ENCODE measurements around the gene MAGI2. TPM values are rescaled to one million over a fixed set of nuclear protein-coding genes. Genes with fewer than 3 reads are reported as not detected.

MAGI2 gene
- total RNA-seq, 1 donor from 2014 or later: 13.3 TPM

GRCh38 chr7:79011921-79012320 lies 441.5 kb downstream of the MAGI2 start:
- DNase-seq (ENCODE audit: extremely low spot score, unreplicated experiment): no peak
- TF ChIP-seq CTCF (conservative IDR thresholded peaks at IDR 0.05): no peak
- H3K4me1 Mint-ChIP-seq (ENCODE audit: unreplicated experiment): no peaks in the 10 kb centered on the region
- no peak overlapping the region for H3K27ac Mint-ChIP-seq
- H3K36me3 Mint-ChIP-seq: no peaks in the 10 kb centered on the region
- no peak overlapping the region for H3K4me3 Mint-ChIP-seq
- H3K27me3 Mint-ChIP-seq: peaks cover 4% of the 10 kb centered on the region
- H3K9me3 Mint-ChIP-seq: no peaks in the 10 kb centered on the region

GRCh38 chr7:79009647-79010046 lies 443.8 kb downstream of the MAGI2 start:
- H3K4me3 Mint-ChIP-seq: no peak overlapping the region
- peaks cover 7% of the 10 kb centered on the region for H3K27me3 Mint-ChIP-seq
- no peaks in the 10 kb centered on the region for H3K36me3 Mint-ChIP-seq
- TF ChIP-seq CTCF (conservative IDR thresholded peaks at IDR 0.05): no peak
- no peaks in the 10 kb centered on the region for H3K9me3 Mint-ChIP-seq
- DNase-seq (ENCODE audit: extremely low spot score, unreplicated experiment): no peak
- no peaks in the 10 kb centered on the region for H3K4me1 Mint-ChIP-seq (ENCODE audit: unreplicated experiment)
- no peak overlapping the region for H3K27ac Mint-ChIP-seq

GRCh38 chr7:79008786-79009185 lies 444.7 kb downstream of the MAGI2 start:
- no peak for TF ChIP-seq CTCF (conservative IDR thresholded peaks at IDR 0.05)
- Mint-ChIP-seq H3K4me1 (ENCODE audit: unreplicated experiment) (no peaks in the 10 kb centered on the region), H3K27me3 (peaks cover 7% of the 10 kb centered on the region), H3K9me3 (no peaks in the 10 kb centered on the region), H3K27ac (no peak overlapping the region), H3K36me3 (no peaks in the 10 kb centered on the region), H3K4me3 (no peak overlapping the region)
- no peak for DNase-seq (ENCODE audit: extremely low spot score, unreplicated experiment)

- Mint-ChIP-seq H3K9me3 (no peaks in the 10 kb centered on the region), H3K4me1 (ENCODE audit: unreplicated experiment) (peaks cover 10% of the 10 kb centered on the region), H3K4me3 (no peak overlapping the region), H3K27ac (no peak overlapping the region), H3K27me3 (no peaks in the 10 kb centered on the region), H3K36me3 (no peaks in the 10 kb centered on the region)
- DNase-seq (ENCODE audit: extremely low spot score, unreplicated experiment): no peak
- TF ChIP-seq CTCF (conservative IDR thresholded peaks at IDR 0.05): no peak
Observed at GRCh38 chr7:78996013-78996412, 457.5 kb downstream of the MAGI2 start.

- DNase-seq (ENCODE audit: extremely low spot score, unreplicated experiment): no peak
- Mint-ChIP-seq H3K36me3 (no peaks in the 10 kb centered on the region), H3K4me1 (ENCODE audit: unreplicated experiment) (peaks cover 10% of the 10 kb centered on the region), H3K27ac (no peak overlapping the region), H3K27me3 (no peaks in the 10 kb centered on the region), H3K4me3 (no peak overlapping the region), H3K9me3 (no peaks in the 10 kb centered on the region)
- TF ChIP-seq CTCF (conservative IDR thresholded peaks at IDR 0.05): no peak
Observed at GRCh38 chr7:78993341-78993740, 460.1 kb downstream of the MAGI2 start.

- H3K9me3 Mint-ChIP-seq: no peaks in the 10 kb centered on the region
- no peaks in the 10 kb centered on the region for H3K27me3 Mint-ChIP-seq
- H3K4me3 Mint-ChIP-seq: no peak overlapping the region
- no peaks in the 10 kb centered on the region for H3K4me1 Mint-ChIP-seq (ENCODE audit: unreplicated experiment)
- TF ChIP-seq CTCF (conservative IDR thresholded peaks at IDR 0.05): no peak
- no peak overlapping the region for H3K27ac Mint-ChIP-seq
- DNase-seq (ENCODE audit: extremely low spot score, unreplicated experiment): no peak
- peaks cover 6% of the 10 kb centered on the region for H3K36me3 Mint-ChIP-seq
Observed at GRCh38 chr7:78985509-78985908, 468.0 kb downstream of the MAGI2 start.
